Measurements from ENCODE around the gene FGR.

- TF ChIP-seq TAF1 (IDR thresholded peaks at IDR 0.05; ENCODE audit: borderline replicate concordance, low read depth, low read length) = no peak
- no peak for TF ChIP-seq SIN3A (IDR thresholded peaks at IDR 0.05; ENCODE audit: borderline replicate concordance, low read depth, low read length)
- no peak for TF ChIP-seq CTCF (IDR thresholded peaks at IDR 0.05)
- TF ChIP-seq REST (IDR thresholded peaks at IDR 0.05; ENCODE audit: low read depth, low read length) = no peak
- TF ChIP-seq POLR2AphosphoS5 (IDR thresholded peaks at IDR 0.05; ENCODE audit: low read depth, low read length) = no peak
Measured at GRCh38 chr1:27650171-27650538, 15.2 kb upstream of the FGR start.
